ENCODE data around the gene HLA-E. TPM values are rescaled to one million over a fixed set of nuclear protein-coding genes. Genes with fewer than 3 reads are reported as not detected.
A peak's percentile ranks its signal among the peaks of the same experiment; 100 is the strongest.

HLA-E gene
- total RNA-seq, 2 experiments from 2014 or later, result 493 to 499 TPM

DNA sequence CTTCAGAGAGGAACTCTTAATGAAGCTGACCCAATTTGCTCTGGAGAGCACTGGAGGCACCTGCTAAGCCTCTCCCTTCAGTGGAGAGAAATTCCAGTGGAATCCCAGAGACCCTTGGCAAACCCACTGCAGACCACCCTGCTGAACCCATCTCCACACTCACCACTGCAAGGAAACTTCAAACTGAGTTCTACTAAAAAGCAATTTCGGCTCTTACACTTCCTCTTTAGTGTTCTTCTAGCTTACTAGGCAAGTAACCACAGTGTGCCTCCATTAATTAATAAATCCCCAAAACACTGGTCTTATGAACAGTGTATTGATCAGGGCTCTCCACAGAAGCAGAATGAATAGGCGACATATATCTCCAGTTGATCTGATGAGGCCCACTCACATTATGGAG is 43.0 kb upstream of the HLA-E start:
- no peak for TF ChIP-seq CTCF (IDR thresholded peaks at IDR 0.05)
- intact Hi-C loops (cut with micrococcal nuclease), result no loop called here
- ATAC-seq, result no peak
- Mint-ChIP-seq H3K36me3 (ENCODE audit: low read depth) (no peaks in the 10 kb centered on the region), H3K4me3 (no peak overlapping the region), H3K27ac (no peak overlapping the region), H3K9me3 (no peaks in the 10 kb centered on the region), H3K4me1 (ENCODE audit: low read depth) (peaks cover 22% of the 10 kb centered on the region), H3K27me3 (peaks cover 71% of the 10 kb centered on the region)
- CTCF ChIA-PET, result no interaction called here
- POLR2A ChIA-PET, result interaction anchor here (0.5 kb wide), 1 partner anchor 28 kb away, joined by 4 read pairs; no protein-coding TSS in a partner anchor
- no peak for DNase-seq

GRCh38 chr6:30447237-30447636 is 42.1 kb upstream of the HLA-E start:
- H3K27ac Mint-ChIP-seq, result no peak overlapping the region
- no peaks in the 10 kb centered on the region for H3K36me3 Mint-ChIP-seq (ENCODE audit: low read depth)
- no peak for TF ChIP-seq CTCF (IDR thresholded peaks at IDR 0.05)
- ChIA-PET CTCF (interaction anchor here (1.5 kb wide), 1 partner anchor 36 kb away, joined by 4 read pairs; no protein-coding TSS in a partner anchor), POLR2A (no interaction called here)
- H3K9me3 Mint-ChIP-seq, result no peaks in the 10 kb centered on the region
- no peak for DNase-seq
- H3K4me1 Mint-ChIP-seq (ENCODE audit: low read depth), result peaks cover 30% of the 10 kb centered on the region
- H3K27me3 Mint-ChIP-seq, result peaks cover 77% of the 10 kb centered on the region
- intact Hi-C loops (cut with micrococcal nuclease), result no loop called here
- ATAC-seq, result no peak
- H3K4me3 Mint-ChIP-seq, result no peak overlapping the region

DNA sequence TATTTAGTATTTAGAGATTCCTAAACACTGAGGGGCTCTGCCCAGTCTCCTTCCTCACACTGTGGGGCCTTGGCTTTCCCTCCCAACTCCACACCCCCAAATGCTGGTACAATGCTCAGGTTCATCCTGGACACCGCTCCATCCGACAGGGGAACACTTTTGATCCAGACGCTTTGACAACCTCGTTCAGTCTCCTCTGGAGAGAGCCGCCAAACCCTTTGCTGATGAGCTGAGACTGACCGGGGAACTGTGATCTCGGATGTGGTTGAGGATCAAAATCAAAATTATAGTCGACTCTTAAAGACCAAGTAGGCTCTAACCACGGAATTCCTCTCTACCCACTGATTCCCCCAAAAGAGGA is 38.8 kb upstream of the HLA-E start:
- DNase-seq (no peak), ATAC-seq (peak; percentile 27)
- ChIA-PET POLR2A (interaction anchor here (0.9 to 1.7 kb wide), 2 partner anchors 19 to 106 kb away, joined by 3 to 8 read pairs; partner anchors contain the start of gene GNL1), CTCF (interaction anchor here (0.7 to 8.0 kb wide), 12 partner anchors 9 to 229 kb away, joined by 3 to 115 read pairs (median 5); partner anchors contain the start of gene GNL1)
- no peak for TF ChIP-seq CTCF (IDR thresholded peaks at IDR 0.05)
- H3K4me3 Mint-ChIP-seq, result peak overlapping the region; percentile 12
- no peaks in the 10 kb centered on the region for H3K9me3 Mint-ChIP-seq
- no peak overlapping the region for H3K27ac Mint-ChIP-seq
- H3K36me3 Mint-ChIP-seq (ENCODE audit: low read depth), result no peaks in the 10 kb centered on the region
- intact Hi-C loops (cut with micrococcal nuclease), result no loop called here
- peaks cover 29% of the 10 kb centered on the region for H3K4me1 Mint-ChIP-seq (ENCODE audit: low read depth)
- peaks cover 87% of the 10 kb centered on the region for H3K27me3 Mint-ChIP-seq

DNA sequence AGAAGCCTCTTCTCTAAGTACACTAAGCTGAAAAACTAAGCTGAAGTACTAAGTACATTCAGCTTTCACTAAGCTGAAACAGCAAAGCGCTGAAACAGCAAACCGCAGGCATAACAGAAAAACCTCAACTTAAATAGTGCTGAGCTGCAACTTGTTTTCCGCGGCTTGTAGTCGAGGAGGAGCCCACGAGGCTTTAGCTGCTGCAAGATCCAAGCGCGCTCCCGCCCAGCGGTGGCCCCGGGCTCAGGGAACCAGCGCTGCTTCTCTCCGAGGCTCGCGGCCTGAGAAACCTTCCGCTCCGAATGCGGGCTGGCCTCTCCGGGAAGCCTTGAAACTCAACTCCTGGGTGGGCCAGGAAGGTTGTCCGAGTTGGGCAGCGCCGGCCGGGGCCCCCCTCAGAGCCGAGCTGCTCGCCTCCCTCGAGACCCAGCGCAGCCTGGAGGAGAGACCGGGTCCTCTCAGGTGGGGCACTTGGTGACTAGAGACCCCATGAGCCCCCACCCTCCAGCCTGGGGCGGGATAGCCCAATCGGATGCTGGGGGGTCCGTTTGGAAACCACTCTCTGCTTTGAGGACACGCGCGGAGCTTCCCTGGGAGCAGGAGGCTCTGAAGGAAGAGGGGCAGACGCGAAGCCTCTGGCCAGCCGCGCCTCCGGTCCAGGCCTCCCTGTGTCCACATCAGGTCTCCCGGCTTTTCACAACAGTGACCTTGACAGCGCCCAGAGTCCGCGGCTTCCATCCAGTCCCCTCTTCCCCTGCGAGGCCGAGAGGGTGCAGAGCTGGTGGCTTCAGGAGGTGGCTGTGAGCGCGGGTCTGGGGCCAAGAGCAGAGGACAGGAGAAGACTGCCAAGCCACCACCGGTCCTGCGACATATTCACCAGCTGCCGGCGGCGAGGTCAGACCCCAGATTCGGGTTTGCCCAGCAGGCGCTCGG is 38.1 kb upstream of the HLA-E start:
- intact Hi-C loops (cut with micrococcal nuclease), result no loop called here
- peaks cover 85% of the 10 kb centered on the region for H3K27me3 Mint-ChIP-seq
- H3K9me3 Mint-ChIP-seq, result no peaks in the 10 kb centered on the region
- H3K27ac Mint-ChIP-seq, result no peak overlapping the region
- ChIA-PET POLR2A (interaction anchor here (0.9 to 2.0 kb wide), 4 partner anchors 12 to 105 kb away, joined by 3 to 8 read pairs (median 5); partner anchors contain the start of gene GNL1), CTCF (interaction anchor here (0.6 to 8.0 kb wide), 14 partner anchors 10 to 228 kb away, joined by 3 to 115 read pairs (median 4); partner anchors contain the start of gene GNL1)
- H3K4me3 Mint-ChIP-seq, result peak overlapping the region; percentile 12
- DNase-seq (peak; percentile 67), ATAC-seq (peak; percentile 51)
- H3K36me3 Mint-ChIP-seq (ENCODE audit: low read depth), result no peaks in the 10 kb centered on the region
- peaks cover 29% of the 10 kb centered on the region for H3K4me1 Mint-ChIP-seq (ENCODE audit: low read depth)
- TF ChIP-seq CTCF (IDR thresholded peaks at IDR 0.05), result no peak

All from activated CD8-positive, alpha-beta T cell treated with anti-CD3 and anti-CD28 coated beads for 36 hours (primary cell).